NCI-H1417 treated with DMSO at 0.1 percent for 48 hours (cell line): ENCODE data around the gene COL9A2.
"Not testable (repeated sequence)": the region's sequence is repeated elsewhere in the genome, so short reads cannot be mapped to it uniquely, and the experiment has no call there.

ENCODE experiments used
- DNase-seq: peaks from one replicate; lab custom pipeline; 2025; lab: John Stamatoyannopoulos, UW

The COL9A2 gene

GRCh38 chr1:40316595-40317393, at the start of gene COL9A2:
COL9A2 (minus strand) TSS chr1:40317286; CDS start chr1:40317197, 89 bp downstream.
- DNase-seq: no peak

DNA sequence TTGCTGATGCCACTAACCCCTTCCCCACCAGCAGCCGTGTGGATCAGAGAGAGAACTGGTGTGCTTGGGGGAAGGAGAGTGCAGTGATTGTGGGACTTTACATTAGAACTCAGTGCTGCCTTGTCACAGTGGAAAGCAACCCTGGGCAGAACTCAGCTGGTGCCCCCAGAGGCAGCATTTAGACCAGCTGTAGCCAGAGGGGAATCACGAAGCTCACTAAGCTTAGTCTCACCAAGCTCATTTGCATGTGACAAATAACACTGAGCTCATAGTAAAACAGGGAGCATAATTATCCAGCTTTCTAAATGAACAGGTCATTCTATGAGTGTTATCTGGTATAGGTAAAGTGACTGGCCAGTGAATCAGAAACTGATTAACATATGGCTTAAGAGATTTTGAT, 46.6 kb upstream of the COL9A2 start:
- no peak for DNase-seq

- no peak for DNase-seq
These were observed 45.6 kb upstream of the COL9A2 start for GRCh38 chr1:40362699-40363098.

GRCh38 chr1:40362199-40362598, 45.1 kb upstream of the COL9A2 start:
- DNase-seq: no peak

- no peak for DNase-seq
These were observed 44.6 kb upstream of the COL9A2 start for GRCh38 chr1:40361637-40362036.

- DNase-seq: no peak
These were observed 44.1 kb upstream of the COL9A2 start for GRCh38 chr1:40361201-40361600.

GRCh38 chr1:40360631-40361030, 43.5 kb upstream of the COL9A2 start:
- no peak for DNase-seq

- no peak for DNase-seq
These were observed 40.5 kb upstream of the COL9A2 start for GRCh38 chr1:40357625-40358024.

DNA sequence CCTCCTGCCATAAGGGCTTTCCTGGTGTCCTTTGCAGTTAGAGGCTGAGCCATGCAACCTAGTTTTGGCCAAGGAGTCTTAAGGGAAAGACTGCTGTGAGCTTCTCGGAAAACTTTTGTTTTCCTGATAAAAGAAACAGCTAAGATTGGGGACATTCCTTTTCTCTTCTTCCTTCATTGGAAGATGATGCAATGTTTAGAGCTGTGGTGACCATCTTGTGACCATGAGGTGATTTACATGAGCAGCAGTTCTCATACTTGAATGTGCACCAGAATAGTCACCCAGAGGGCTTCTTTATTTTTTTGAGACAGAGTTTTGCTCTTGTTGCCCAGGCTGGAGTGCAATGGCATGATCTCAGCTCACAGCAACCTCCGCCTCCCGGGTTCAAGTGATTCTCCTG, 36.0 kb upstream of the COL9A2 start:
- no peak for DNase-seq

DNA sequence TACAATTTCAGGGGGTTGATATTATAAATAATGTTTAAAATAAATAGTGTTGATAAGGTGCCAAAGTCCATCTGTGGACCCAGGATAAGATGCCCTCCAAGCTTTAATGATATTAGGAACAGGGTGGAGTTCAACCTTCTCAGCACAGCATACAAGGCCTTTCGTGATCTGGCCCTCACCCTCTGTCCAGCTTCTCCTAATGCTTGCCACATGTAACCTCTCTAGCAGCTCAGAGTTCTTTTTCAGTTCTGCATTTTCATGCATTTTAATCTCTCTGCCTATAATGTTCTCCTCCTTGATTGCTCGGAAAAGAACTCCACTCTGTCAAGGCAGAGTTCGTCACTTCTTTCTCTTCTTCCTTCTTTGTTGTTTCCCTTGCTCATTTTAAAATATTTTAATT, 35.0 kb upstream of the COL9A2 start:
- no peak for DNase-seq

DNA sequence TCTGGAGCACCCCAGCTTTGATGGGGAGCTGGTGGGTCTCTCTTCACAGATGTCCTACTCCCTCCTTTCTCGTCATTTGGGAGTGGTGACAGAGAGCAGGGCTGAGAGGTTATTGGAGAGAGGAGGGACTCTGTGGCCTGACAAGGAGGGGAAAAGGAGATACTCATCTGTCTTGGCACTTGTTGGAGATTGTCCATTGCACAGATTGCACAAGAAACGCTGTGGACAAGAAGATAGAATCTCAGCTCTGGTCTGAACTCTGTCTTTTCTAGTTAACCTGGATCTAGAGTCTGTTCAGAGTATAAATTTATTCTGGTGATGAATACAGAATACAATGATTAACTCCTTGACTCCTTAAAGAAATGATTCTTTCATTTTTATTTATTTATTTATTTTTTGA, 34.0 kb upstream of the COL9A2 start:
- DNase-seq: no peak

DNA sequence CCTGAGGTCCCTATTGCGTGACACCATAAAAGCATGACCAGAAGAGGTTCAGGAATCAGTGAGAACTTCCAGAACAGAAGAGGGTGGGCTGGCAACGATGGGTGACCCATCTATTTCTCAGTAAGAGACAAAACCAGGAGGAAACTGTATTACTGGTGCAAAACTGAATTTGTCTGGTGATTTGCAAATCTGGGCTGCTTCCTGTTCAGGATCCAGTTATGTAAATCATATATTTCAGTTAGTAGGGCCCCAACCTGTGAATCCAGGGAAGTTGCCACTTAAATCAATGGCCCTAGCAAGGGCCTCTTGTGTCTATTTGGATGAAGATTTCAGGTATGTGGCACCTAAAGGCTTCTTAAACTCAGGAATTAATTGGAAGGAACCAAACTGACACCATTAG, 33.3 kb upstream of the COL9A2 start:
- DNase-seq: no peak

DNA sequence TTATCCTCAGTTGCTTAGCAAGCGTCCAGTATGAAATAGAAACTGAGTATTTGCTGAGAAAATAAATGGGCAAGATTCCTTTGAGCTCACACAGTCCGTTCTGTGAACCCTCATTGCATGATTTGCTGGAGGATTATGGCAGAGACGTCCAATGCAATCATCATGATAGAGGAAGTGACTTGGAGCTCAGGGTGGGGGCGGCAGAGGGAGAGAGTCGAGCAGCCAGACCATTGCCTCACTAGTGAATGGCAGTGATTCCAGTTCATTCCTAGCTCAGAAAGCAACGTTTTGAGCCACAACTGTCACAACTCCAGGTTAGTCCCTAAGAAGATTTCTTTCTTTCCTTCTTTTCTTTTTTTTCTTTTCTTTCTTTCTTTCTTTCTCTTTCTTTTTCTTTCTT, 27.5 kb upstream of the COL9A2 start:
- DNase-seq: no peak

- not testable (repeated sequence) for DNase-seq
These were observed 25.3 kb upstream of the COL9A2 start for GRCh38 chr1:40342381-40342717.

- no peak for DNase-seq
These were observed 24.6 kb upstream of the COL9A2 start for GRCh38 chr1:40341491-40342380.

DNA sequence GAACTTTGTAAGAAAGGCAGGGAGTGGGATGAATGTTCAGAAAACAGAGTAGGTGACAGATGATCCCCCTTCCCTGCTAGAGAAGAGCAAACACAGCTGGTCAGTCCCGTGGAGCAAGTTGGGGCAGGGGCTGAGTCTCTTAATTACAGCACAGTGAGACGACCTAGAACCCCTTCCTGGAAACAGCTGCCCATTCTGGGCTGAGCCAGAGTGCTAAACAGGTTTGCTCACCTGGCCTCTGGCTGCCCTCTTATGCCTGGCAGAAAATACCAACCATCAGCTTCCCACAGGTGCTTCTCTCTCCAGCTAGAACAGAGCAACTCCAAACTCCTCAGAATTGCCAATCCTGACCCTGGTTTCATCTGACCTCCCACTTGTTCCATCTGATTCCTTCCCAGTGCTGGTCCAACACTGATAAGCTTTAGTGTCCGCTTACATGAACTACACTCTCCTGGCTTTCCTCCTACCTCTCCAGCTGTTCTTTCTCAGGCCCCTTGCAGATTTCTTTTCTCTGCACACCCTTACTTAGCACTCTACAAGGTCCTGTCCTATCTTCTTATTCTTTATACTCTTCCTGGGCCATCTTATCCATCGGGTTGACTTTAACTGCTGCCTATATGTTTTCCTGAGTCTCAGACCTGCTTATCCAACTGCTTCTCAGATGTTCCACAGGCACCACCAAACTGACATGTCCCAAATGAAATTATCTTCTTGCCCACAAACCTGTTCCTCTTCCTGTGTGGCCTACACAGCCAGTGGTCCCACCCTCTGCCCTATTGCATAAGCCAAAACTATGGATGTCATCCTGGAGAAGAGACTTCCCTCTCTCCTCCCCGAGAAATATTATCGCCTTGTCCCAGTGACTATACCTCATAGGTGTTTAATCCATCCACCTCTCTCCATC, 22.6 kb upstream of the COL9A2 start:
- no peak for DNase-seq

GRCh38 chr1:40338745-40339419, 21.8 kb upstream of the COL9A2 start:
- DNase-seq: peak; percentile 55

DNA sequence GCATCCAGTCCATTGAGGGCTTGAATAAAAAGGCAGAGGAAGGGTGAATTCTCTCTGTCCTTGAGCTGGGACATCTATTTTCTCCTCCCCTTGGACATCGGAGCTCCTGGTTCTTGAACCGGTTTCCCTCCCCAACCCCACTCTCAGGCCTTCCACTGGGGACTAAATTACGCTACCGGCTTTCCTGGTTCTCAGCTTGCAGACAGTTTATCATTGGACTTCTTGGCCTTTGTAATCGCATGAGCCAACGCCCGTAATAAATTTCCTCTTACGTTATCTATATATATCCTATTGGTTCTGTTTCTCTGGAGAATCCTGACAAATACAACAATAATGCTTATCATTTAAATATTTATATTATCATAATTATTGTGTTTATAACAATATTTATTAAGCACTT, 20.4 kb upstream of the COL9A2 start:
- no peak for DNase-seq

GRCh38 chr1:40332695-40333094, 15.6 kb upstream of the COL9A2 start:
- no peak for DNase-seq

GRCh38 chr1:40331403-40331802, 14.3 kb upstream of the COL9A2 start:
- DNase-seq: not testable (repeated sequence)

DNA sequence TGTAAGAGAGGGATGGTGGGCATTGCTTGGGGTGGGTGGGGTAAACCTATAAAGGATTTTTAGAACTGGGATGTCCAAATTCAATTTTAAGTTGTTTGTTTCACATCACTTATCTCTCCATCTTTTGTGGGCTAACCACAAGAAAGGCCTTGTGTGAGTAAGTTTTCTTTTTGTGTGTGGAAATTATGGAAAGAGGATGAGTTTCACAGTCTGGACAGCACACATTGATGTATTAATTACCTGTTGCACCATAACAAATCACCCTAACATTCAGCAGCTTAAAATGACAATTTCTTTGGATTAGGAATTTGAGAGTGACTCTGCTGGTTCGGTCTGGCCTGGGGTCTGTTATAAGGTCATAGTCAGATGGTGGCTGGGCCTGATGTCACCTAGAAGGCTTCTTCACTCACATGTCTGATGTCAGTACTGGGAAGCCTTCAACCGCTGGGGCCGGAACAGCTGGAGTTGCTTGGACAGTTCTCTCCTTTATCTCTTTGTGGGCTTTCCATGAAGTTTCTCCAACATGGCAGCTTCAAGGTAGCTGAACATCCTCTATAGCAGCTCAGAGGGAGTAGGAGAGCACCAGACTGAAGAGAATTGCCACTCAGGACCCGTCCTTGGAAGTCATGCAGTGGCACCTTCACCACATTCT, 2.0 kb upstream of the COL9A2 start:
- no peak for DNase-seq
